Measurements from ENCODE around the gene KRTAP5-5. TPM values are rescaled to one million over a fixed set of nuclear protein-coding genes. Genes with fewer than 3 reads are reported as not detected.

KRTAP5-5 gene
- total and polyA plus RNA-seq, 2 of the 8 experiments (the other 6 are each of a cell fraction or from before 2014, with no cell fraction given): 0.09 TPM; not detected in 1

- no peak for TF ChIP-seq EGR1 (IDR thresholded peaks at IDR 0.05; ENCODE audit: borderline replicate concordance, low read depth, low read length)
- no peak for TF ChIP-seq SP1 (IDR thresholded peaks at IDR 0.05; ENCODE audit: low read depth, low read length)
- no peak for TF ChIP-seq CREB1 (IDR thresholded peaks at IDR 0.05)
- no peak for TF ChIP-seq TAF1 (IDR thresholded peaks at IDR 0.05; ENCODE audit: low read depth, low read length)
- TF ChIP-seq KDM4A (IDR thresholded peaks at IDR 0.05; ENCODE audit: low read depth, low read length, severe bottlenecking): no peak
- no peak for TF ChIP-seq CTBP2 (IDR thresholded peaks at IDR 0.05; ENCODE audit: borderline replicate concordance, insufficient read depth, insufficient read length, low read length)
- no peak for TF ChIP-seq TBP (IDR thresholded peaks at IDR 0.05; ENCODE audit: low read depth, low read length)
- no peak for TF ChIP-seq ZNF274 (IDR thresholded peaks at IDR 0.05; ENCODE audit: borderline replicate concordance, extremely low read depth, low read length)
- TF ChIP-seq NANOG (IDR thresholded peaks at IDR 0.05; ENCODE audit: insufficient read depth, low read depth, low read length, poor library complexity, severe bottlenecking): no peak
- no peak for TF ChIP-seq SP4 (IDR thresholded peaks at IDR 0.05; ENCODE audit: low read length)
These were observed 2.6 kb downstream of the KRTAP5-5 start (continued) for GRCh38 chr11:1632053-1632714.
